ENCODE measurements around the gene SH2D2A. TPM values are rescaled to one million over a fixed set of nuclear protein-coding genes. Genes with fewer than 3 reads are reported as not detected.

Gene SH2D2A
- total and polyA plus RNA-seq, 2 experiments from 2014 or later = 0.18 to 0.60 TPM

DNA sequence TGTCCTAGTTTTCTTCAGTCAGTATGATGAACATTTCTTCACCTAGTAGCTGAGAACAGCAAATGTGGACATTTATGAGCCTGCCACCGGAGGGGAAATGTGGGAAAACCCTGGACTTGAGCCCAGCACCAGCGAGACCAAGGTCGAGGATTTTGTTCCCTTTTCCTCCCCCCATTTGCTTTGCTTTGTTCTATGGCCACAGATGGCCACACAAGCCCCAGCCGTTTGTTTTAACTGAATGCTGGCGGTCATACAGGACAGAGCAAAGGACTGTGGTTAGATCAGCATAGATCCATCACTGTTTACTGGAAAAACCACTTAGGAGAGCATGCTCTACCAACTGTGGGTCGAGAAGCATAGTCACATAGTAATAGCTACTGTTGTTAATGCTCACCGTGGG, 20.9 kb downstream of the SH2D2A start:
- Histone ChIP-seq H3K27me3 (no peaks in the 10 kb centered on the region), H3K9me2 (replicated peaks; ENCODE audit: insufficient read depth) (no peaks in the 10 kb centered on the region), H3K4me1 (ENCODE audit: insufficient read depth) (no peaks in the 10 kb centered on the region), H3K4me2 (no peak overlapping the region), H4K20me1 (ENCODE audit: insufficient read depth, poor library complexity, severe bottlenecking) (peaks cover 9% of the 10 kb centered on the region), H3K79me2 (peaks cover 8% of the 10 kb centered on the region), H3K27ac (no peak overlapping the region), H2AFZ (no peak overlapping the region), H3K4me3 (no peak overlapping the region), H3K9me3 (ENCODE audit: low read depth) (no peaks in the 10 kb centered on the region), H3K36me3 (replicated peaks; ENCODE audit: insufficient read depth, low read depth) (peaks cover 2% of the 10 kb centered on the region)
- 87% methylated on average over 7 of the region's 7 CpGs for WGBS (ENCODE audit: low lambda C conversion rate, missing lambda C conversion rate)
- no peak for DNase-seq (ENCODE audit: low spot score)
- no peak for TF ChIP-seq EZH2phosphoT487 (IDR thresholded peaks at IDR 0.05; ENCODE audit: low read depth, severe bottlenecking, unreplicated experiment)
- TF ChIP-seq, protein P1, sequence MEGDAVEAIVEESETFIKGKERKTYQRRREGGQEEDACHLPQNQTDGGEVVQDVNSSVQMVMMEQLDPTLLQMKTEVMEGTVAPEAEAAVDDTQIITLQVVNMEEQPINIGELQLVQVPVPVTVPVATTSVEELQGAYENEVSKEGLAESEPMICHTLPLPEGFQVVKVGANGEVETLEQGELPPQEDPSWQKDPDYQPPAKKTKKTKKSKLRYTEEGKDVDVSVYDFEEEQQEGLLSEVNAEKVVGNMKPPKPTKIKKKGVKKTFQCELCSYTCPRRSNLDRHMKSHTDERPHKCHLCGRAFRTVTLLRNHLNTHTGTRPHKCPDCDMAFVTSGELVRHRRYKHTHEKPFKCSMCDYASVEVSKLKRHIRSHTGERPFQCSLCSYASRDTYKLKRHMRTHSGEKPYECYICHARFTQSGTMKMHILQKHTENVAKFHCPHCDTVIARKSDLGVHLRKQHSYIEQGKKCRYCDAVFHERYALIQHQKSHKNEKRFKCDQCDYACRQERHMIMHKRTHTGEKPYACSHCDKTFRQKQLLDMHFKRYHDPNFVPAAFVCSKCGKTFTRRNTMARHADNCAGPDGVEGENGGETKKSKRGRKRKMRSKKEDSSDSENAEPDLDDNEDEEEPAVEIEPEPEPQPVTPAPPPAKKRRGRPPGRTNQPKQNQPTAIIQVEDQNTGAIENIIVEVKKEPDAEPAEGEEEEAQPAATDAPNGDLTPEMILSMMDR (IDR thresholded peaks at IDR 0.05; ENCODE audit: poor library complexity) = no peak
- no peak for TF ChIP-seq EZH2 (IDR thresholded peaks at IDR 0.05; ENCODE audit: borderline replicate concordance)

DNA sequence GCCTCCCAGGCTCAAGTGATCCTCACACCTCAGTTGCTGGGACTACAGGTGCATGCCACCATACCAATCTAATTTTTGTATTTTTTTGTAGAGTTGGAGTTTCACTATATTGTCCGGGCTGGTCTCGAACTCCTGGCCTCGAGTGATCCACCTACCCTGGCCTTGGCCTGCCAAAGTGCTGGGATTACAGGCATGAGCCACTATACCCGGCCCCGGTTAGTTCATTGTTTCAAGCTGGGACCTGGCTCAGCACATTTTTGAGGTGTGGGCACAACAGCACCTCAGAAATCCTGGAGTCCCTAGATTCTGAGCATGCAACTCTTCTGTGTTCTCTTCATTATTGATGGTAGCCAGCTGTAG, 21.3 kb downstream of the SH2D2A start:
- no peak overlapping the region for H3K4me2 ChIP-seq
- H3K9me3 ChIP-seq (ENCODE audit: low read depth) = no peaks in the 10 kb centered on the region
- no peak overlapping the region for H3K27ac ChIP-seq
- 100% methylated on average over 5 of the region's 5 CpGs for WGBS (ENCODE audit: low lambda C conversion rate, missing lambda C conversion rate)
- no peak overlapping the region for H2AFZ ChIP-seq
- H3K79me2 ChIP-seq = peaks cover 12% of the 10 kb centered on the region
- no peak overlapping the region for H3K4me3 ChIP-seq
- no peaks in the 10 kb centered on the region for H3K9me2 ChIP-seq (replicated peaks; ENCODE audit: insufficient read depth)
- peaks cover 2% of the 10 kb centered on the region for H3K36me3 ChIP-seq (replicated peaks; ENCODE audit: insufficient read depth, low read depth)
- TF ChIP-seq, protein P1 (IDR thresholded peaks at IDR 0.05; ENCODE audit: poor library complexity) = no peak
- no peak for TF ChIP-seq EZH2 (IDR thresholded peaks at IDR 0.05; ENCODE audit: borderline replicate concordance)
- DNase-seq (ENCODE audit: low spot score) = no peak
- H3K27me3 ChIP-seq = no peaks in the 10 kb centered on the region
- H3K4me1 ChIP-seq (ENCODE audit: insufficient read depth) = no peaks in the 10 kb centered on the region
- H4K20me1 ChIP-seq (ENCODE audit: insufficient read depth, poor library complexity, severe bottlenecking) = peaks cover 13% of the 10 kb centered on the region

DNA sequence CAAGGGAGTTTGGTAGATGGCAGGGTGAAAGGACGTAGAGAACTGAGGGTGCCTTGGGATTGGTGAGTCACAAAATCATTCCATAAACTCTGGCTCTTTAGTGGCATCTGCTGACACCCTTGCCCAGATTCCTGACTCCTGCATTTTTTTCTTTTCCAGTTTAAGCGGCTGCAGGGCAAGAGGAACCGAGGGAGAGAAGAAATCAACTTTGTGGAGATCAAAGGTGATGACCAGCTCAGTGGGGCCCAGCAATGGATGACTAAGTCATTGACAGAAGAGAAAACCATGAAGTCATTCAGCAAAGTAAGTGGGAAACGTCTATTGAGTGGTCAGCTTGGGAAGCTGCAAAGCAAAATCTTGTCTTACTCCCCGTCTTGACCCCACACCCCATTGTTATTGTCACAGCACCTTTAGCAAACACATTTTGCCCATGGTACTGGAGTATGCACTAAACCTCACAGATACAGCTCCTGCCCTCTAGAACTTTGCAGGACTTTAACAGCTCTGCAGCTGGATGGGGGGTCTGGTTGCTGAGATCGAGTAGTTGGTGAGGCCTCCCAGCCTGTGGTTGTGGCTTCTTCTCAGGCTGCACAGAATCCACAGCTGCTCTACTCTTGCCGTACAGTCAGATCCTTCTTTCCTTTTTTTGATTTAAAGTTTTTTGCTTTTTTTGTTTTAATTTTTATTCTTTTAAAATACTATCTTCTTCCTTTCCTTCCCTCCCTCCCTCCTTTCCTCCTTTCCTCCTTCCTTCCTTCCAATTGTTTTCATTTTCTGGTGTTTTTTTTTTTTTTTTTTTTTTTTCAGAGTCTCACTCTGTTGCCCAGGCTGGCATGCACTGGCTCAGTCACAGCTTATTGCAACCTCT, 21.9 kb downstream of the SH2D2A start:
- H3K4me3 ChIP-seq = no peak overlapping the region

More for the DNA sequence above, 21.9 kb downstream of the SH2D2A start:
- peaks cover 15% of the 10 kb centered on the region for H4K20me1 ChIP-seq (ENCODE audit: insufficient read depth, poor library complexity, severe bottlenecking)
- no peak overlapping the region for H3K4me2 ChIP-seq
- H3K36me3 ChIP-seq (replicated peaks; ENCODE audit: insufficient read depth, low read depth) = peaks cover 2% of the 10 kb centered on the region
- TF ChIP-seq EZH2phosphoT487 (IDR thresholded peaks at IDR 0.05; ENCODE audit: low read depth, severe bottlenecking, unreplicated experiment) (no peak), EZH2 (IDR thresholded peaks at IDR 0.05; ENCODE audit: borderline replicate concordance) (no peak)
- TF ChIP-seq, protein P1 (IDR thresholded peaks at IDR 0.05; ENCODE audit: poor library complexity) = no peak
- no peak overlapping the region for H2AFZ ChIP-seq
- no peaks in the 10 kb centered on the region for H3K9me2 ChIP-seq (replicated peaks; ENCODE audit: insufficient read depth)
- H3K27me3 ChIP-seq = no peaks in the 10 kb centered on the region
- H3K9me3 ChIP-seq (ENCODE audit: low read depth) = no peaks in the 10 kb centered on the region
- no peak for DNase-seq (ENCODE audit: low spot score)
- no peaks in the 10 kb centered on the region for H3K4me1 ChIP-seq (ENCODE audit: insufficient read depth)
- H3K79me2 ChIP-seq = peaks cover 18% of the 10 kb centered on the region
- no peak overlapping the region for H3K27ac ChIP-seq
- 79% methylated on average over 7 of the region's 7 CpGs for WGBS (ENCODE audit: low lambda C conversion rate, missing lambda C conversion rate)
